Ovary (tissue), 3 donors: ENCODE results near the gene ARHGAP27.

Experiments used
- CTCF ChIP-seq, 3 donors: fragments of 450-650 bp in 2 of 3; fragments of 200-600 bp in 1 of 3; IDR thresholded peaks; one replicate each; pipeline versions ENCODE4 v1.5.1 to v1.8.0; 2016 to 2022; ENCODE audit warnings: antibody characterized with exemption in 3 of 3, mild to moderate bottlenecking in 1 of 3
- EP300 ChIP-seq: sonication (generic); formaldehyde crosslinking; IDR thresholded peaks from one replicate; pipeline ENCODE4 v1.6.1; 2017; ENCODE audit warnings: antibody characterized with exemption
- POLR2A ChIP-seq: fragments of 450-650 bp; IDR thresholded peaks from one replicate; pipeline ENCODE4 v1.6.1; 2017; ENCODE audit warnings: antibody characterized with exemption, mild to moderate bottlenecking, moderate library complexity
- donor health status: DM: no; HTN: no; CAD: no.

- TF ChIP-seq CTCF (IDR thresholded peaks at IDR 0.05) (no peak), POLR2A (no peak), EP300 (no peak)
These were observed 2.5 kb downstream of the ARHGAP27 start for GRCh38 chr17:45430006-45430737.
